ENCODE measurements around the gene ARL6IP1.

ARL6IP1 gene

GRCh38 chr16:18792836-18793433, 8.4 kb downstream of the ARL6IP1 start:
- no peak for DNase-seq
- Histone ChIP-seq H3K27me3 (replicated peaks; ENCODE audit: insufficient read depth, low read length) (no peaks in the 10 kb centered on the region), H2AFZ (ENCODE audit: low read length) (no peak overlapping the region), H3K9me3 (replicated peaks; ENCODE audit: insufficient read depth, low read length) (no peaks in the 10 kb centered on the region), H3K9me2 (replicated peaks; ENCODE audit: insufficient read depth, low read length) (no peaks in the 10 kb centered on the region), H3K9ac (ENCODE audit: low read length) (no peak overlapping the region), H3K4me3 (ENCODE audit: low read length) (no peak overlapping the region), H3F3A (ENCODE audit: insufficient read depth, low read length) (peaks cover 41% of the 10 kb centered on the region), H3K27ac (ENCODE audit: low read length) (no peak overlapping the region), H3K4me1 (ENCODE audit: low read length) (peaks cover 10% of the 10 kb centered on the region), H3K4me2 (ENCODE audit: low read depth, low read length) (no peak overlapping the region), H3K79me2 (ENCODE audit: low read length) (peaks cover 48% of the 10 kb centered on the region), H4K20me1 (ENCODE audit: insufficient read depth, low read length) (peaks cover 13% of the 10 kb centered on the region), H3K36me3 (replicated peaks; ENCODE audit: insufficient read depth, low read length) (peaks cover 44% of the 10 kb centered on the region)
- TF ChIP-seq EZH2phosphoT487 (IDR thresholded peaks at IDR 0.05; ENCODE audit: low read length) (no peak), CTCF (IDR thresholded peaks at IDR 0.05; ENCODE audit: low read length) (no peak), EZH2 (optimal IDR thresholded peaks at IDR 0.05; ENCODE audit: low read depth, low read length) (no peak)

GRCh38 chr16:18789850-18790706, 11.3 kb downstream of the ARL6IP1 start, which contains the start of gene RPS15A:
Gene RPS15A (minus strand): TSS chr16:18790334. CDS start chr16:18789113, 1,221 bp downstream.
- Histone ChIP-seq H3K4me2 (ENCODE audit: low read depth, low read length) (peak within 1 kb of the TSS; percentile 95), H4K20me1 (ENCODE audit: insufficient read depth, low read length) (peaks cover 41% of the 10 kb centered on the region), H3K9ac (ENCODE audit: low read length) (peak within 1 kb of the TSS; percentile 97), H3K27ac (ENCODE audit: low read length) (peak within 1 kb of the TSS; percentile 72; the same call in 1 of the 2 replicates), H3K27me3 (replicated peaks; ENCODE audit: insufficient read depth, low read length) (no peaks in the 10 kb centered on the region), H3F3A (ENCODE audit: insufficient read depth, low read length) (peaks cover 53% of the 10 kb centered on the region), H3K36me3 (replicated peaks; ENCODE audit: insufficient read depth, low read length) (peaks cover 42% of the 10 kb centered on the region), H3K4me3 (ENCODE audit: low read length) (peak within 1 kb of the TSS; percentile 97), H2AFZ (ENCODE audit: low read length) (peak within 1 kb of the TSS; percentile 72), H3K9me2 (replicated peaks; ENCODE audit: insufficient read depth, low read length) (no peaks in the 10 kb centered on the region), H3K4me1 (ENCODE audit: low read length) (peaks cover 28% of the 10 kb centered on the region), H3K79me2 (ENCODE audit: low read length) (peaks cover 51% of the 10 kb centered on the region), H3K9me3 (replicated peaks; ENCODE audit: insufficient read depth, low read length) (no peaks in the 10 kb centered on the region)
- no peak for TF ChIP-seq CTCF (IDR thresholded peaks at IDR 0.05; ENCODE audit: low read length)
- TF ChIP-seq EZH2phosphoT487 (IDR thresholded peaks at IDR 0.05; ENCODE audit: low read length), result no peak
- DNase-seq, result peak; percentile 98

GRCh38 chr16:18789515-18789849, 11.9 kb downstream of the ARL6IP1 start:
- TF ChIP-seq EZH2phosphoT487 (IDR thresholded peaks at IDR 0.05; ENCODE audit: low read length) (no peak), EZH2 (optimal IDR thresholded peaks at IDR 0.05; ENCODE audit: low read depth, low read length) (no peak), CTCF (IDR thresholded peaks at IDR 0.05; ENCODE audit: low read length) (no peak)
- Histone ChIP-seq H3K9ac (ENCODE audit: low read length) (peak overlapping the region; percentile 97), H3K9me2 (replicated peaks; ENCODE audit: insufficient read depth, low read length) (no peaks in the 10 kb centered on the region), H3K4me2 (ENCODE audit: low read depth, low read length) (peak overlapping the region; percentile 95), H3K36me3 (replicated peaks; ENCODE audit: insufficient read depth, low read length) (peaks cover 42% of the 10 kb centered on the region), H4K20me1 (ENCODE audit: insufficient read depth, low read length) (peaks cover 47% of the 10 kb centered on the region), H3F3A (ENCODE audit: insufficient read depth, low read length) (peaks cover 59% of the 10 kb centered on the region), H2AFZ (ENCODE audit: low read length) (no peak overlapping the region), H3K27ac (ENCODE audit: low read length) (peak overlapping the region; percentile 72; the same call in 1 of the 2 replicates), H3K9me3 (replicated peaks; ENCODE audit: insufficient read depth, low read length) (no peaks in the 10 kb centered on the region), H3K4me1 (ENCODE audit: low read length) (peaks cover 28% of the 10 kb centered on the region), H3K27me3 (replicated peaks; ENCODE audit: insufficient read depth, low read length) (no peaks in the 10 kb centered on the region), H3K79me2 (ENCODE audit: low read length) (peaks cover 57% of the 10 kb centered on the region), H3K4me3 (ENCODE audit: low read length) (peak overlapping the region; percentile 97)
- DNase-seq, result no peak
